SKM-1 (cell line): ENCODE measurements around the gene CCDC28B.
A peak's percentile ranks its signal among the peaks of the same experiment; 100 is the strongest.

Source experiments
- DNase-seq: peaks from one replicate; lab custom pipeline; 2025; ENCODE audit not compliant: unreplicated experiment; lab: John Stamatoyannopoulos, UW

Gene CCDC28B

DNA sequence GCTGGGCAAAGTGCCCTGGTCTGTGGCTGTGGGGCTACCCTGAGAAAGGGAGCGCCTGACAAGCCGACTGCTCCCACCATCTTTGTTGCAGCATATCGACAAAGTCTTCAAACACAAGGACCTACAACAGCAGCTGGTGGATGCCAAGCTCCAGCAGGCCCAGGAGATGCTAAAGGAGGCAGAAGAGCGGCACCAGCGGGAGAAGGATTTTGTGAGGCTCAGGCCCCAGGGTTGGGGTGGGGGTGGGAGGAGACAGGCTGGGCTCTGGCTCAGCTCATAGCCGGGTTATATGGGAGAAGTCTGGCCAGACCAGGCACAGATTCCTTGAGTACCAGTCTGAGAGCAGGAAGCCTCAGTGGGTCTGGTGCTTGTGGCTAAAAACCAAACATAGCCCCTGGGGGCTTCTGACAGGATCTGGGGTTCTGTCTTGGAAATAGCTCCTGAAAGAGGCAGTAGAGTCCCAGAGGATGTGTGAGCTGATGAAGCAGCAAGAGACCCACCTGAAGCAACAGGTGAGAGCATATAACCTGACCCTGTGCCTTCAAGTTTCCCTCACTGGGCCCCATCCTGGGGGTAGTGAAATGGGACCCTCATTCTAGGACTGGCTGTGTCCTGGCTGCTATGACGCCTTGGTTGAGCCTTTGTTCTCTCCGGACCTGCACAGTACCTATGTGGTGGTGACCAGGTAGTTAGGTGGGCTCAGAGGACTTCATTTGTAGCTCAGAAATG, 8.0 kb upstream of the CCDC28B start:
- no peak for DNase-seq

GRCh38 chr1:32194984-32195383, 5.4 kb upstream of the CCDC28B start:
- no peak for DNase-seq

GRCh38 chr1:32195531-32195930, 4.9 kb upstream of the CCDC28B start:
- no peak for DNase-seq

DNA sequence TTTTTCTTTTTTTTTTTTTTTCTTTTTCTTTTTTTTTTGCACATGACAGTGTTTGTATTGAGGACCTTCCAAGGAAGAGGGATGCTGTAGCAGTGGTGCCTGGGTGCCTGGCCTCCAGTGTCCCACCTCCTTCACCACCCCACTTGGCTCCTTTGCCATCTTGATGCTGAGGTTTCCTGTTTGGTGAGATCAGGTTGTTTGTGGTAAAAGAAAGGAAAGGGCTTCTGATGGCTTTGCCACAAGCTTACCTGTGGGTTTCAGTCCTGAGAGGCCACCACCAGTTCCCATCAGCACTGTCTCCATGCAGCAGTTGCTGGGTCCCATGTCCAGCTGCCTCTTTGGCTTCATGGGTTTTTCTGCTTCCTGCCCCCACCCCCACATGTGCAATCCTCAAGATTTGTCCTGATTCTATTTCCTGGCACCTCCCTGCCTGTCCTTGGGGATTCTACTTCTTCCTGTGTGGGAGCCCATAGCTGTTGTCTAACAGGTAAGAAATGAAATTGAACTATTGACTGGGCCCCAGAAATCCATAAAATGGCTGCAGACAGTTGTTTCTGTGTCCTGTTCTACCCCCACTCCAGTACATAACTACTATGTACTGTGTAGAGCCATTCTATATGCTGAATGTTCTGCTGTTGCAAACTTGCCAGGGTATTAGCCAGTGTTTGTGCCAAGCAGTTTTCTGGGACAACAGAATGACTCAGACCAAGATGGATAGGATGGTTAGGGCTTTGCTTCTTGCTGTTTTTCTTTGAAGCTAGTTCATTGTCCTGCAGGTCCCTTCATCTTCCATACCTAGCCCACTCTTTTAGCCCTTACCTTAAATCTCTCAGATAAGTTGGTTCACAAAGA, 4.2 kb upstream of the CCDC28B start:
- no peak for DNase-seq

- DNase-seq = no peak
Observed at GRCh38 chr1:32197074-32197473, 3.3 kb upstream of the CCDC28B start.

DNA sequence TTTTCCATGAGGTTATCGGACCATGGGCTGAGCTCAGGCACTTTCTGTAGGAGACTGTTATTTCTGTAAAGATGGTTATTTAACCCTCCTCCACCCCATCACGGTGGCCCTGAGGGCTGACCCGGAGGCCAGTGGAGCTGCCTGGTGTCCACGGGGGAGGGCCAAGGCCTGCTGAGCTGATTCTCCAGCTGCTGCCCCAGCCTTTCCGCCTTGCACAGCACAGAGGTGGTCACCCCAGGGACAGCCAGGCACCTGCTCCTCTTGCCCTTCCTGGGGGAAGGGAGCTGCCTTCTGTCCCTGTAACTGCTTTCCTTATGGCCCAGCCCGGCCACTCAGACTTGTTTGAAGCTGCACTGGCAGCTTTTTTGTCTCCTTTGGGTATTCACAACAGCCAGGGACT, 2.6 kb upstream of the CCDC28B start:
- no peak for DNase-seq

GRCh38 chr1:32198237-32199042, 2.0 kb upstream of the CCDC28B start:
- DNase-seq = no peak

DNA sequence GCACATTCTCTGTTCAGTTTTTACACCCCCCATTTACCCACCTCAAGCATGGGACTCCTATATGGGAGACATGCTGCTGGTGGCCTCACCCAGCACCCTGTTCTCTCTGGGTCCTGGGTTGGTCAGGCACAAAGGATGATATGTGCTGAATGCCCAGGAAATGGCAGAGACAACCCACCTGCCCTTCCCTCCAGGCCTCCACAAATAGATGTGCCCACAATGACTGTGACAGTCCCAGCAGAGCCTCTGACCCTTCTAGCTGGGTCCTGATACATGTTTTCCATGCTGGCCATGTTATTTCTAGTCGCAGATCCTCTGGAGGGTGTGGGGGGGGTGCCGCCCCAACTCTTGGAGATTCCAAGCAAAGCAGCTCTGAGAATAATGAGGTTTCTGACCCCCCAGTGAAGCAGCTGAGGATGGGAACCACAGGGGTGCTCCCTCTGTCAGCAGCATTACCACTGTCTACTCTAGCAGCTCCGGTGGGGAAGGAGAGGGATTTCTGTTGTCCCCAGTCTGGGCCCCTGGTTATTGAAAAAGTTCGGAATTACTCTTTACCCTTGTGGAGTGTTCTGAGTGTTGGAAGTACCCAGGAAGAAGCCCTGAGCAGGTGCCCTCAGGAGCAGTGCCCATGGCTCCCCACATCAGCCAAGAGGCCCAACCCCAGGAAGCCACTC, 1.2 kb upstream of the CCDC28B start:
- no peak for DNase-seq

DNA sequence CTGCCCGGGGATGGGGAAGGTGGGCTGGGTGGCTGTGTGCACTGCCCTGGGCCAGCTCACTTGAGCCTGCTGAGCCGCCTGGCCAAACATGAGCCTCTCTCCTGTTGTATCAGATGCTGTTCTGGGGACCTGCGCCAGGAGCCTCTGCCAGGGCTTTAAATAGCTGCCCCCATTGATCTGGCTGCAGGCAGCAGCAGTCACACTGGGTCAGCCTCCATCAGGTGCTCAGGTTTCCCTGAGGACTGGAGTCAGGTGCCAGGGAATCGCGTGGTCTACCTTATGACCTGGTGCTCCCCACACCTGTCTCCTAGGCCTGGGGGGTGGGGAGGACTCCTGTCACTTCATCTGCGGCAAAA, 700 bp upstream of the CCDC28B start:
- DNase-seq = no peak

DNA sequence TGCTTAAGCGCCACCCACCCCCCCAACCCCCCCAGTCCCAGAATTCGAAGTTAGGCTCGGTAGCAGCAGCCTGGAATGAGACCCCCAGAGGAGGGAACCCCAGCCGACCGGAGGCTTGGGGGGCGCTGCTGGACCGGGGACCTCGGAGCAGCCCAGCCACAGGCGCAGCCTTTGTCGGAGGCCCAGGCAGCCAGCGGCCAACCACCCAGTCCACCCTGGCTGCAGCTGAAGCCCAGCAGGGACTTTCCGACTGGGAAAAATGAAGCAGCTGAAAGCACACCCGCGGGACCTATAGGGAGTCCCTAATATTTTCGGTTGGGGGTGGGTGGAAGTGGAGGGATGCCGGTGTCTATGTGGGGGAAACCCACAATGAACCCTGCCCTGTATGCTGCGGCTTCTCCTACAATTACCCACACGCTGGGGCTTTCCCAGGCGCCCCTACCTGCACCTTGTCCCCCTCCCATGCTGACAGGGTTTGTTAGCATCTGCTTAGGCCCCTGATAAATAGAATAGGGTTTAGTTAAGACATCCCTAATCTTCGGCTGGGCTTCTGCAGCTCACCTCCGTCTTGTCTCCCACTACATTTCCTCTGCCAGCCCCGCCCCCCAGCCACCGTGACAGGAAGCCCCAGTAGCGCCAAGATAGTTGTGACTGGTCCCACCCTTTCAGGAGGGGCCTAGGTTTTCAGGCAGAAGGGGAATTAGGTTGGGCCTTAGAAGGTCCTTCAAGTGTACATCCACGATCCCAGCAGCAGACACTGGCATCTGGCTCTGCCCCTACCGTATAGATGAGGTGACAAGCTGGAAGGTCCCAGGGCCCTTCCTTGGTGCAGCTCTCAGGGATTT, 838 bp downstream of the CCDC28B start:
- no peak for DNase-seq

GRCh38 chr1:32204943-32205361, 4.6 kb downstream of the CCDC28B start:
- DNase-seq = no peak

- DNase-seq = peak; percentile 52
Observed at GRCh38 chr1:32205401-32206370, 5.3 kb downstream of the CCDC28B start, which contains the start of gene IQCC. Gene IQCC, plus strand, starts transcription at chr1:32205671. Its CDS starts 11 bp downstream, at chr1:32205682.

GRCh38 chr1:32208469-32208868, 8.1 kb downstream of the CCDC28B start:
- DNase-seq = no peak

- no peak for DNase-seq
Observed at GRCh38 chr1:32208891-32209328, 8.5 kb downstream of the CCDC28B start, which contains the start of gene DCDC2B. Gene DCDC2B, plus strand, starts transcription at chr1:32209089. Its CDS starts 5 bp downstream, at chr1:32209094.

- DNase-seq = peak; percentile 68
Observed at GRCh38 chr1:32215629-32216480, 15.5 kb downstream of the CCDC28B start.

DNA sequence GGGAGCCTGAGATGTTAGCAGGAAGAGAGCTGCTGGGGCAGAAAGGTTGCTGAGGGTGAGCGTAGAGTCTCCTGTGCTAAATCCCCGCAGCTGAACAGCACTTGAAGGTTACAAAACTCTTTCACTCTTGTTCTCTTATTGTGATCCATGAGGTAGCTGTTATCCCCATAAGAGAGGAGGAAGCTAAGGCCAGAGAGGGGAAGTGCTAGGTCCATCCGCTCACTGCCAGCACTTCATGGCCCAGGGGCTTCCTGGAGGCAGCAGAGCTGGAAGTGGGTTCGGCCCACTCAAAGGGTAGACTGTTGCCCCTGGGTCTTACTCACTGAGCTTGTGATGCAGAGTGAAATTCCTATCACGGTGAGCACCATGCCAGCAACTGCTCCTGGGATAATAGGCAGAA, 16.2 kb downstream of the CCDC28B start:
- DNase-seq = no peak

- no peak for DNase-seq
Observed at GRCh38 chr1:32219022-32219421, 18.6 kb downstream of the CCDC28B start.
